Stimulated activated naive CD8-positive, alpha-beta T cell treated with anti-CD3 and anti-CD28 coated beads, Interleukin-15, amount 100 ng/mL, for 72 hours (primary cell): ENCODE measurements around the gene SLC43A1.
"Not testable (repeated sequence)": the region's sequence is repeated elsewhere in the genome, so short reads cannot be mapped to it uniquely, and the experiment has no call there.

Source experiments
- ATAC-seq: fragments of 150-1000 bp; cut with Tn5 transposase; 2 replicates; pipeline ENCODE4 v1.10.0; 2021; ENCODE audit warnings: mild to moderate bottlenecking, moderate library complexity
- DNase-seq, 2 donors: peaks; one replicate each; pipeline ENCODE4 v3.0.0; 2021 to 2022
- H3K27ac Mint-ChIP-seq, 2 donors: one replicate each; pipeline ENCODE4 v1.8.0; 2022; ENCODE audit warnings: mild to moderate bottlenecking in 2 of 2, mixed read lengths in 2 of 2, moderate library complexity in 2 of 2
- H3K27me3 Mint-ChIP-seq: one replicate; pipeline ENCODE4 v1.8.0; 2022; ENCODE audit warnings: mixed read lengths
- H3K4me1 Mint-ChIP-seq: one replicate; pipeline ENCODE4 v1.8.0; 2022; ENCODE audit warnings: mild to moderate bottlenecking, mixed read lengths
- H3K4me3 Mint-ChIP-seq, 2 donors: one replicate each; pipeline ENCODE4 v1.8.0; 2022; ENCODE audit warnings: mild to moderate bottlenecking in 2 of 2, mixed read lengths in 2 of 2, moderate library complexity in 1 of 2
- H3K9me3 Mint-ChIP-seq, 2 donors: one replicate each; pipeline ENCODE4 v1.8.0; 2022; ENCODE audit warnings: mixed read lengths in 2 of 2

The SLC43A1 gene

GRCh38 chr11:57539342-57539741, 23.8 kb upstream of the SLC43A1 start:
- H3K9me3 Mint-ChIP-seq, result no peaks in the 10 kb centered on the region
- ATAC-seq, result no peak
- H3K4me3 Mint-ChIP-seq, result no peak overlapping the region
- no peaks in the 10 kb centered on the region for H3K27me3 Mint-ChIP-seq
- no peak overlapping the region for H3K27ac Mint-ChIP-seq
- H3K4me1 Mint-ChIP-seq, result no peaks in the 10 kb centered on the region
- DNase-seq, result no peak

- Mint-ChIP-seq H3K4me3 (no peak within 1 kb of the TSS), H3K9me3 (no peaks in the 10 kb centered on the region), H3K27me3 (no peaks in the 10 kb centered on the region), H3K27ac (peak within 1 kb of the TSS in 1 of 2 donors; percentile 23), H3K4me1 (peaks cover 2% of the 10 kb centered on the region)
- no peak for ATAC-seq
- DNase-seq, result no peak
Measured at GRCh38 chr11:57536947-57537619, 21.6 kb upstream of the SLC43A1 start, which contains the start of gene SMTNL1. Gene SMTNL1 (plus strand): TSS chr11:57537595. CDS start chr11:57542643, 5,048 bp downstream.

GRCh38 chr11:57534449-57534848, 18.9 kb upstream of the SLC43A1 start:
- not testable (repeated sequence) for H3K27me3 Mint-ChIP-seq, DNase-seq, H3K9me3 Mint-ChIP-seq, H3K4me3 Mint-ChIP-seq, ATAC-seq, H3K27ac Mint-ChIP-seq
- peaks cover 23% of the 10 kb centered on the region for H3K4me1 Mint-ChIP-seq

DNA sequence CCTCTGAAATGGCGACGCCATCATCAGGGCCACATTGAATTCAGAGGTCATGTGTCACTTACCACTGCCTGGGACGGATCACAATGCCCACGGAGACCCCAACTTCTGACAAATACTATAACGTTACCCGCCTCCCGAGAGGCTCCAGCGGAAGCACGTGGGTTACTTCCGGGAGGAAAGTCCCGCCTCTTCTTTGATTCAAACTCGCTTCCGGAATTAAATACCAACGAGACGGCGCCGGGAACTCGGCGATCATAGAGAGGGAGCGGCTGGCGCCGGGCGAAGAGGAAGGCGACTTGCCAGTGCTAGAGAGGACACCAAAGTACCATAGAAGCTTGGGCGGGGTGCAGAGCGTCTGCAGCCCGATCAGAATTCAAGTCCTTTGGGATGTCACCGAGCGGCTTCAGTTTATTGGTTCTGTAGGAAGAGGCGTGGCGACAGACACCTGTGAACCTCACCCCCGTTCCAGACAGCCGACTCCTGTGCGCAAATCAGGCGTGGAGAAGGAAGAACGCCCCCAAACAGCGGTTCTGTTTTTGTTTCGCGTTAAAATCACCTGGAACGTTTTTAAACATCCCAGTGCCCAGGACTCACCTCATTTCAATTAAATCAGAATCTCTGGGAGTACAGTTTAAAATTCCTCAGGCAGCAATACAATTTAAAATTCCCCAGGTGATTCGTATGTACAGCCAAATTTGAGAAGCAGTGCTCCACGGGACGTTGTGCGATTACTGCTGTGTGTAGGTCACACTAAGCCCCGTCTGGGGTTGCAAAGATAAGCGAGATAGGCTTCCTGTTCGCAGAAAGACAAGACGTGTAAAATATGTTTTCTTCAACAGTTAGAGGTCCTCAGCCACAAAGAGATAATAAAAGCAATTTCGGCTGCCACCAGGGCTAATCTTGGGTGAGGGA, 15.3 kb upstream of the SLC43A1 start, which contains the start of gene TIMM10:
Gene TIMM10 (minus strand): TSS at position 159 of the 912 bp plus-strand sequence. CDS start 565 bp downstream, outside the sequence.
- Mint-ChIP-seq H3K4me3 (peak within 1 kb of the TSS; percentile 92 to 97), H3K27ac (peak within 1 kb of the TSS; percentile 94 to 98), H3K27me3 (no peaks in the 10 kb centered on the region), H3K4me1 (peaks cover 49% of the 10 kb centered on the region), H3K9me3 (no peaks in the 10 kb centered on the region)
- DNase-seq (peak; percentile 93 to 97), ATAC-seq (peak; percentile 99)

DNA sequence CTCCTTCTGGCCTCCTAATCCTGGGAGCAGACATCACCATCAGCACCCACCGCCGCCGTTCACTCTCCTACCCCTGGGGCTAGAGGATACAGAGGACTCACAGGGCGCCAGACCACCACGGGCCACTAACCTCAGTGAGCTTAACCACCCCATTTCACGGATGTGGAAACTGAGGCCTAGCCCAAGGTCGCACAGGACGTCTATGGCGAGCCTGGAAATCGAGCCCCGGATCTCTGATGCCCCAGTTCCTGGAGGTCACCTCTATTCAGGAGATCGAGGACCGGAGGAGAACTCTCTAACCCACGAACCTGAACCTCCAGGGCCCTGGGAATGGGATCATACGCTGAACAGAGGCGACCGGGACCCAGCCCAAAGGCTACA, 14.7 kb upstream of the SLC43A1 start:
- H3K9me3 Mint-ChIP-seq, result no peaks in the 10 kb centered on the region
- ATAC-seq, result peak; percentile 0
- H3K4me3 Mint-ChIP-seq, result peak overlapping the region; percentile 92 to 97

GRCh38 chr11:57529012-57529411, 13.5 kb upstream of the SLC43A1 start:
- Mint-ChIP-seq H3K9me3 (no peaks in the 10 kb centered on the region), H3K4me3 (peak overlapping the region in 1 of 2 donors; percentile 97), H3K27ac (peak overlapping the region; percentile 23 to 72), H3K4me1 (peaks cover 49% of the 10 kb centered on the region), H3K27me3 (no peaks in the 10 kb centered on the region)
- DNase-seq, result no peak
- no peak for ATAC-seq

More for the DNA sequence above, 14.7 kb upstream of the SLC43A1 start:
- no peaks in the 10 kb centered on the region for H3K27me3 Mint-ChIP-seq
- peak in 1 of 2 donors; percentile 34 for DNase-seq
- H3K4me1 Mint-ChIP-seq, result peaks cover 49% of the 10 kb centered on the region
- peak overlapping the region; percentile 94 to 98 for H3K27ac Mint-ChIP-seq

GRCh38 chr11:57527056-57527631, 11.6 kb upstream of the SLC43A1 start:
- no peaks in the 10 kb centered on the region for H3K9me3 Mint-ChIP-seq
- peak overlapping the region; percentile 81 to 93 for H3K27ac Mint-ChIP-seq
- peaks cover 48% of the 10 kb centered on the region for H3K4me1 Mint-ChIP-seq
- H3K27me3 Mint-ChIP-seq, result no peaks in the 10 kb centered on the region
- DNase-seq, result peak; percentile 66
- ATAC-seq, result no peak
- H3K4me3 Mint-ChIP-seq, result no peak overlapping the region

- Mint-ChIP-seq H3K4me3 (no peak overlapping the region), H3K27ac (no peak overlapping the region), H3K9me3 (no peaks in the 10 kb centered on the region), H3K27me3 (no peaks in the 10 kb centered on the region), H3K4me1 (peaks cover 19% of the 10 kb centered on the region)
- ATAC-seq (no peak), DNase-seq (no peak)
Measured at GRCh38 chr11:57523419-57523818, 7.9 kb upstream of the SLC43A1 start.

DNA sequence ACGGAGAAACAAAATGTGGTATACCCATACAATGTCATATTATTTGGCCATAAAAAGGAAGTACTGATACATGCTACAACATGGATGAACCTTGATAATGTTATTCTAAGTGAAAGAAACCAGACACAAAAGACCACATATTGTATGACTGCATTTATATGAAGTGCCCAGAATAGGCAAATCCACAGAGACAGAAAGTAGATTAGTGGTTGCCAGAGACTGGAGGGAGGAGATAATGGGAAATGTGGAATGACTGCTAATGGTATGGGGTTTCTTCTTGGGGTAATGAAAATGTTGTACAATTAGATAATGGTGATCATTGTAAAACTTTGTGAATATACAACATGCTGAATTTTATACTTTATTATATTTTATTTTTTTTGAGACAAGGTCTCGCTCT, 5.6 kb upstream of the SLC43A1 start:
- Mint-ChIP-seq H3K9me3 (no peaks in the 10 kb centered on the region), H3K4me3 (no peak overlapping the region), H3K27me3 (no peaks in the 10 kb centered on the region), H3K27ac (no peak overlapping the region), H3K4me1 (peaks cover 8% of the 10 kb centered on the region)
- ATAC-seq, result no peak
- no peak for DNase-seq

DNA sequence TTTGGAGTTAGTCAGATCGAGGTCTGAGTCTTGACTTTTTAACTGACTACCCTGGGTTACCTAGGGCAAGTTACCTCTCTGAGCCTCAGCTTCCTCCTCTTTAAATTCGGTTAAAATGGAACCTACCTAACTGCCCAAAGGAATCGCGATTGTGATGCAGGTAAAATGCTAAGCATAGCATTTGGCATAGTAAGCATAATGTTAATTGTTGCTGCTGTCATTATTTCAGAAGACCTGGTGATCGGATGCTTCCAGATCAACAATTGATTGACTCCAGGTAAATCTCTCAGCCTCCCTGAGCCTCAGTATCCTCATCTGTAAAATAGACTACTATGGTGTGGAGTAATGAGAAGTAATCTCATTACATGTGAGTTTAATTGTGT, 550 bp upstream of the SLC43A1 start:
- DNase-seq (no peak), ATAC-seq (no peak)
- Mint-ChIP-seq H3K9me3 (no peaks in the 10 kb centered on the region), H3K27ac (peak overlapping the region; percentile 91 to 96), H3K4me1 (peaks cover 40% of the 10 kb centered on the region), H3K27me3 (no peaks in the 10 kb centered on the region), H3K4me3 (peak overlapping the region; percentile 100)

DNA sequence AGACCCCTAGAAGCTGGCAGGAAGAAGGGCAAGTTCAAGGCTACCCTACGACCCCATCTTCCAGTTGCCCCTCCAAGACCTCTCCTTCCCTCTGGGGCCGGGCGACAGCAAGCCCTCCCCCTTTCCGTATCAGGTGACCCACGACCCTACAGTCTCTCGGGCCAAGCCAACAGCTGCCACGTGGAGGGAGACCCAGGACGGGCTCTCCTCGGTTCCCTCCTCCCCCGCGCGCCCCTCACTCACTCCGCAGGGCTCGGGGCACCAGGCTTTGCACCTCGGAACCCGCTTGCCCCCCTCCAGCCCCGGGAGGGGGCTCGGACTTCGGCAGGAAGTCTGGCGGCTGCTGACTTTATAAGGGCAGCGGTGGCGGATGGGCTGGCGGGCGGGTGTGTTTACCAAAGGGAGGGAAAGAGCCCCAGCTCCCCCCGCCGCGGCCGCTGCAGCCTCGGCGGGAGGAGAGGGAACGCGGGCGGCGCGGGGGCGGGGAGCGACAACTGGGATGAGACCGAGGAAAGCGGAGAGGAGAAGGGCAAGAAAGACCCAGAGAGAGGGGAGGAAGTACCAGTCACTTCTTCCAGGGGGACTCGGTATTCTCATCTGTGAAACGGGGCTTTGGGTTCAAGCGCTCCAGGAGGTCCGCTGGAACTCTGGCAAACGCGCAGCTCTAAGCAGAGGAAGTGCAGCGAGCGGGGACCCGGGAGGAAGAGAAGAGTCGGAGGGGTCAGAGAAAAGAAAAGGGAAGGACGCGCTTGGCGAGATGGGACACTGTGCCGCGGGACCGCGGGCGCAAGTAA, 767 bp downstream of the SLC43A1 start:
- Mint-ChIP-seq H3K9me3 (no peaks in the 10 kb centered on the region), H3K27ac (peak overlapping the region; percentile 96), H3K4me3 (peak overlapping the region; percentile 100), H3K27me3 (no peaks in the 10 kb centered on the region), H3K4me1 (peaks cover 44% of the 10 kb centered on the region)
- DNase-seq (peak; percentile 50 to 52), ATAC-seq (peak; percentile 67)

GRCh38 chr11:57513911-57514537, 1.5 kb downstream of the SLC43A1 start:
- H3K4me1 Mint-ChIP-seq, result peaks cover 51% of the 10 kb centered on the region
- DNase-seq (peak; percentile 35 to 39), ATAC-seq (peak; percentile 65)
- peak overlapping the region; percentile 100 for H3K4me3 Mint-ChIP-seq
- peak overlapping the region; percentile 96 for H3K27ac Mint-ChIP-seq
- H3K27me3 Mint-ChIP-seq, result no peaks in the 10 kb centered on the region
- no peaks in the 10 kb centered on the region for H3K9me3 Mint-ChIP-seq

- ATAC-seq, result no peak
- Mint-ChIP-seq H3K27ac (peak overlapping the region in 1 of 2 donors; percentile 85), H3K9me3 (no peaks in the 10 kb centered on the region), H3K4me3 (peak overlapping the region; percentile 100), H3K27me3 (no peaks in the 10 kb centered on the region), H3K4me1 (peaks cover 51% of the 10 kb centered on the region)
- DNase-seq, result no peak
Measured at GRCh38 chr11:57513452-57513795, 2.1 kb downstream of the SLC43A1 start.

DNA sequence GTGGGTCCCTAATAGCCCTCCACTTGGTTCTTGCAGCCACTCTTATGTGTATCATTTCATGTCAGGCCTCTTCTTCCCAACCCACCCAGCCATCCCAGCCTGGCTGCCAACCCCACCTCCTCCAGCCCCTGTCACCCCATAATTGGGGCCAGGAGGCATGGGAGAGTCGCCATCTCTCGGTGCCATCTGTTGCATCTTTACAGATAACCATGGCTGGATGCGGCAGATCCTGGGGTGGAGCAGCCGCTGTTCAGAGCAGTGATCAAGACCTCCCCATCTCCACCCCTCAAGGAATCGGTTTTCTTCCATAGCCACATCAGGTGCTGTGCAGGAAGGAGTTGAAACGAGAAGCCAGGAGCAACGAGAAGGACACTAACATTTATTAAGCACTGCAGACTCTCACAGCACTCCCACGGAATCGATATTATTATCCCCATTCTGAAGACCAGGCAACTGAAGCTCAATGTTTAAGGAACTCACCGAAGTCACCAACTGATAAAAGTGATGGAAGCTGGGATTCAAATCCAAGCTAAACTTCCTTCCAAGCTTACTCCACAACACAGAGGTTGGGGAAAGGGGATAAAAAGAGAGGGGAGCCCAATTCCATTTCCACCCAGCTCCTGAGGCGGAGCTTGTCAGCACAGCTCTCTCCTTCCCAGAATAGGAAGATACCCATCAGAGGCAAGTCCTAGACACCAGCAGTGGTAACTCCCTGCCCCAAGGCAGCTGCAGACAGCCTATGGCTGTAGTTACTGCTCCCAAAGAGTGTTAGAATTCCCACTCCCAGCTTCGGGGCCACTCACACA, 2.7 kb downstream of the SLC43A1 start:
- Mint-ChIP-seq H3K9me3 (no peaks in the 10 kb centered on the region), H3K27me3 (no peaks in the 10 kb centered on the region), H3K4me3 (peak overlapping the region; percentile 100), H3K27ac (peak overlapping the region in 1 of 2 donors; percentile 95), H3K4me1 (peaks cover 51% of the 10 kb centered on the region)
- DNase-seq (no peak), ATAC-seq (no peak)
